GM12801 (cell line): Measurements from ENCODE around the gene GFPT1.

Source experiments
- CTCF ChIP-seq: IDR thresholded peaks from one replicate; pipeline ENCODE4 v1.5.1; 2011; ENCODE audit warnings: control low read depth; ENCODE audit not compliant: insufficient read length; ENCODE audit errors: extremely low read depth

The GFPT1 gene

GRCh38 chr2:69368588-69368987, 18.4 kb downstream of the GFPT1 start:
- no peak for TF ChIP-seq CTCF

- TF ChIP-seq CTCF: no peak
These were observed 27.7 kb downstream of the GFPT1 start for GRCh38 chr2:69359371-69359770.

DNA sequence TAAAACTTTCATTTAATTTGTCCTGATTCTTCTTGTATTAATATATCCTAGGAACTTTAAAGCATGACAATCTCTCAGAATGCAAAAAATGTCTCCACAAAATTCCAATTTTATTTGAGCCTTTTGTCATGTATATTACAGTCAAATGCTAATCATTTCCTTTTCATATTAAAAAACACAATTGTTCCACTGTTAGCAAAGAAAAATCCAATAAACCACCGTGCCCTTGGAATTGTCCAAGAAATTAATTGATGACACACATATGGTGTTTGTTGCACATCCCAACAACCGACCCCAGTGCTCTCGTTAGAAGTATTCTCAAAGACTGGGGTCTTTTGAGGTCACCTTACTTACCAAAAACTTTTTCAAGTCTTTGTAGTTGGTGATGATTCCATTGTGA, 28.1 kb downstream of the GFPT1 start:
- TF ChIP-seq CTCF: no peak

DNA sequence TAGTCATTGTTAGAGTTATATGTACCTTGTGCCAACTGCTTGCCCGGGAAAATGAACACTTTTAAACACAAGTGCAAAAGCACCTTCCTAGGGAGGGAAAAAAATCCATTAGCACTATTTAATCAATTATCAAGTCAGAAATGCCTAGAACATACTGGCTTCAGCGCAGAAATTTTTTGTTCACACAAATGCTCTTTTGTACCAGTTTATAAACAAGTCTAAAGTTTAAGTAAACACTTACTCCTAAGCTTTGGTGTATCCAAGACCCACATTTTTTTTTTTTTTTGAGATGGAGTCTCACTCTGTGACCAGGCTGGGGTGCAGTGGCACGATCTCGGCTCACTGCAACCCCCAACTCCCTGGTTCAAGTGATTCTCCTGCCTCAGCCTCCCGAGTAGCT, 30.6 kb downstream of the GFPT1 start:
- TF ChIP-seq CTCF: no peak

DNA sequence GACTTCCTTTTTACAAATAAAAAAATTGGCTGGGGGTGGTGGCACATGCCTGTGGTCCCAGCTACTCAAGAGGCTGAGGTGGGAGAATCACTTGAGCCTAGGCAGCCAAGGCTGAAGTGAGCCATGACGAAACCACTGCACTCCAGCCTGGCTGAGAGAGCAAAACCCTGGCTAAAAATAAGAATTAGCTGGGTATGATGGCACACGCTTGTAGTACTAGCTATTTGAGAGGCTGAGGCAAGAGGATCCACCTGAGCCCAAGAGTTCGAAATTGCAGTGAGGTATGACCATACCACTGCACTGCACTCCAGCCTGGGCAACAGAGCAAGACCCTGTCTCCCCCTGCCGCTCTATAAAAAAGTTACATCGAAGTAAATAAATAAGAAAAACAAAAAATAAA, 33.7 kb downstream of the GFPT1 start:
- no peak for TF ChIP-seq CTCF

DNA sequence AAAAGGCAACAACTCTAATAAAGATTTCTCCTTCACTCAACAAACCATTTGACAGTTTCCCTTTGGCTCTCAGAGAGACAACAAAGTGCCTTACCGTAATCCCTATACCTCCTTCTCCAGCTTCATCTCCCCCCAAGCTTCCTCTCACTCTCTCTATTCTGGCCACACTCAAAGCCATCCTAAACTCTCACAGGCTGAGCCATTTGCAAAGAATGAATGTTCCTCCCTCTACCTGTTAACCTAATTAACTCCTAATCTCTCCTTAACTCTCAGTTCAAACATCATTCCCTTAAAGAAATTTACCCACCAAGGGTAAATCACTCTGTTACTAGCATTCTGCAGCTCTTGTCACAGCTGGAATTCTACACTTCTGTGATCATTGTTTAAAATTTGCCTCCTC, 38.2 kb downstream of the GFPT1 start:
- TF ChIP-seq CTCF: no peak

- no peak for TF ChIP-seq CTCF
These were observed 41.6 kb downstream of the GFPT1 start for GRCh38 chr2:69345434-69345833.

DNA sequence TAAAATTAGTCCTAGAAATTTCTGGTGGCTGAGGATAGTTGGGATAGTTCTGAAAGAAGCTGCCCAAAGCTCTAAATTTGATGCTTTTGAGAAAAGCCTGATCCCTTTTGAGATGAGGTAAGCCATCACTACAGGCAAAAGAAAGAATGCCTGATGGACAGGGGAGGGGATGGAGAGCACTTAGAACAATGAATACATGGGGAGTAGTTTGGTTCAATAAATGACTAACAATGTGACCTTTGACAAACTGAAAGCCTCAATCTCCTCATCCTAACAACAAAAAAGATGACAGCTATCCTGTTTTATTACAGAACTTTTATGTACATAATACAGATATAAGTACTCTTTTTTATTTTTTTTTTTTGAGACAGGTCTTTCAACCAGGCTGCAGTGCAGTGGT, 42.7 kb downstream of the GFPT1 start:
- no peak for TF ChIP-seq CTCF
